BE2C (cell line): ENCODE data around the gene PGM2L1. TPM values are rescaled to one million over a fixed set of nuclear protein-coding genes. Genes with fewer than 3 reads are reported as not detected.

Experiments used
- DNase-seq: peaks from one replicate; pipeline ENCODE4 v3.0.0-alpha.2; 2020
- H3K27me3 ChIP-seq: fragments of 250-450 bp; sonication (Bioruptor Pico); 2 replicates; pipeline ENCODE4 v1.5.1; 2020; ENCODE audit warnings: mild to moderate bottlenecking
- H3K36me3 ChIP-seq: fragments of 250-450 bp; sonication (Bioruptor Pico); 2 replicates; pipeline ENCODE4 v1.5.1; 2020; ENCODE audit warnings: mild to moderate bottlenecking
- H3K4me1 ChIP-seq: fragments of 250-450 bp; sonication (Bioruptor Pico); 2 replicates; pipeline ENCODE4 v1.5.1; 2020
- H3K4me3 ChIP-seq: 2 replicates; pipeline ENCODE4 v1.5.1; 2011; ENCODE audit warnings: low read depth, low read length
- H3K9me3 ChIP-seq: fragments of 250-450 bp; sonication (Bioruptor Pico); 2 replicates; pipeline ENCODE4 v1.5.1; 2020
- polyA plus RNA-seq: library from polyadenylated mRNA; unstranded; fragments of >200 nt; gene quantifications from one replicate; pipeline ENCODE4 v1.2.1, GENCODE V29; 2012; ENCODE audit warnings: low read depth, missing spikeins; ENCODE audit not compliant: insufficient read length, insufficient read depth
- TF ChIP-seq, protein P1 (sequence below): IDR thresholded peaks from 2 replicates; pipeline ENCODE4 v1.5.1; 2012; ENCODE audit warnings: mild to moderate bottlenecking, low read depth, low read length

The PGM2L1 gene
- polyA plus RNA-seq, result 0.45 TPM

DNA sequence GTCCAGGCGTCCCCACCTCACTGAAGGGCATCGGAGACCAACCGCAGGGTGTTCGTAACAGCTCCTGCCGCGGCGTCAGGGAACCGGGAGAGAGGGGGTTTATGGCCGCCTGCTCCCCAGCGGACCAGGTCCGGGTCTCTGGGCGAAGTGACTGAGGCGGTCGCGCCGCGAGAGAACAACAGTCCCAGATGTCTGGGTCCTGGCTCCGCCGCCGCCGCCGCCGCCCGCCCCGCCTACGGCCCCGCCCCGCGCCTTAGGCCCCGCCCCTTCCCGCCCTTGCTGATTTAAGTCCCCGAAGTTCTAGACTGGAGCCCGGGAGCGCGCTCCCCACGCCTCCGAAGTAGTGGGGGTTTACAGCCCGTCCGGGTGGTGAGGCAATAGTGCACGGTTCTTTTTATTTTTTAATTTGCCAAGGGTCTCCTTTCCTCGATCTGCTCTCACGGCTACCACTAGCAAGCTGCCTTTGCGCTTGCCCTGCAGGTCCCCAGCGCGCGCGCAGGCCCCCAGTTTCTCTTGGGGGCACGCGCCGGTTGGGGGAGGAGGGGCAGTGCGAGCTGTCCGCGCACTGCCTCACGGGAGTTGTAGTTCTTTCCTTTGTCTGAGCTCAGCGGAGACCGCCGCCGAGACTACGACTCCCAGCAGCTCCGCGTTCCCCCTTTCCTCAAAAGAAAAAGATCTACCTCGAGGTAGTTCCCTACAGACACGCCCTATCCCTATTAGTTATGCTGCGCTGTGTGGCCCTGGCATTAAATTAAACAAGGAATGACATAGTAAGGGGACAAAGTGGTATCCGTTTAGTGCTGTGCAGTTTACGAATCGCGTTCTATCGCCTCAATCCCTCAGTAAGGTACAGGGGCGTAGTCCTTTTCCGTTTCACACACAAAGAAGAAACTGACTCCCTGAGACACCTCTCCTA is at the start of gene PGM2L1:
Gene PGM2L1, minus strand, starts transcription at position 190 of the 916 bp plus-strand sequence. CDS start 272 bp downstream, outside the sequence.
- no peaks in the 10 kb centered on the region for H3K9me3 ChIP-seq
- peak within 1 kb of the TSS; percentile 91 for H3K4me3 ChIP-seq
- no peaks in the 10 kb centered on the region; the same call in 1 of the 2 replicates for H3K4me1 ChIP-seq
- H3K36me3 ChIP-seq, result no peaks in the 10 kb centered on the region
- DNase-seq, result peak; percentile 95
- no peaks in the 10 kb centered on the region for H3K27me3 ChIP-seq
- TF ChIP-seq, protein P1, sequence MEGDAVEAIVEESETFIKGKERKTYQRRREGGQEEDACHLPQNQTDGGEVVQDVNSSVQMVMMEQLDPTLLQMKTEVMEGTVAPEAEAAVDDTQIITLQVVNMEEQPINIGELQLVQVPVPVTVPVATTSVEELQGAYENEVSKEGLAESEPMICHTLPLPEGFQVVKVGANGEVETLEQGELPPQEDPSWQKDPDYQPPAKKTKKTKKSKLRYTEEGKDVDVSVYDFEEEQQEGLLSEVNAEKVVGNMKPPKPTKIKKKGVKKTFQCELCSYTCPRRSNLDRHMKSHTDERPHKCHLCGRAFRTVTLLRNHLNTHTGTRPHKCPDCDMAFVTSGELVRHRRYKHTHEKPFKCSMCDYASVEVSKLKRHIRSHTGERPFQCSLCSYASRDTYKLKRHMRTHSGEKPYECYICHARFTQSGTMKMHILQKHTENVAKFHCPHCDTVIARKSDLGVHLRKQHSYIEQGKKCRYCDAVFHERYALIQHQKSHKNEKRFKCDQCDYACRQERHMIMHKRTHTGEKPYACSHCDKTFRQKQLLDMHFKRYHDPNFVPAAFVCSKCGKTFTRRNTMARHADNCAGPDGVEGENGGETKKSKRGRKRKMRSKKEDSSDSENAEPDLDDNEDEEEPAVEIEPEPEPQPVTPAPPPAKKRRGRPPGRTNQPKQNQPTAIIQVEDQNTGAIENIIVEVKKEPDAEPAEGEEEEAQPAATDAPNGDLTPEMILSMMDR, result no peak

DNA sequence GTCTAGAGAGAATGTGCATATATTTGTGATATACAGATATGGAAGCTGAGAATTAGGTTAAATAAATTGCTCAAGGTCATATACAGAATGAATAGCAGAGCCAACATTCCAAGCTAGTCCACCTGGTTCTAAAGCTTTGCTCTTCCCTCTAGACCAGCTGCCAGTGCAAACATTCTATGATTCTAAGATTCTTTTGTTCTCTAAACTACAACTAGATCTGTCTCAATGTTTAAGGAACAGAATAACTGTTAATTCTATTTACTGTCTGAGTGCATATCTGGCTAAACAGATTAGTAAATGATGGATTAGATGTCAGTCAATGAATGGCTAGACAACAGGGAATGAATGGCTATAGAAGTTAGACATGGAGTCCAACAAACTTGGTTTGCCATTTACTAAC is 49.5 kb upstream of the PGM2L1 start:
- DNase-seq, result no peak
- Histone ChIP-seq H3K27me3 (no peaks in the 10 kb centered on the region), H3K9me3 (no peaks in the 10 kb centered on the region), H3K4me3 (no peak overlapping the region), H3K4me1 (peaks cover 29% of the 10 kb centered on the region), H3K36me3 (no peaks in the 10 kb centered on the region)
- TF ChIP-seq, protein P1, result no peak

DNA sequence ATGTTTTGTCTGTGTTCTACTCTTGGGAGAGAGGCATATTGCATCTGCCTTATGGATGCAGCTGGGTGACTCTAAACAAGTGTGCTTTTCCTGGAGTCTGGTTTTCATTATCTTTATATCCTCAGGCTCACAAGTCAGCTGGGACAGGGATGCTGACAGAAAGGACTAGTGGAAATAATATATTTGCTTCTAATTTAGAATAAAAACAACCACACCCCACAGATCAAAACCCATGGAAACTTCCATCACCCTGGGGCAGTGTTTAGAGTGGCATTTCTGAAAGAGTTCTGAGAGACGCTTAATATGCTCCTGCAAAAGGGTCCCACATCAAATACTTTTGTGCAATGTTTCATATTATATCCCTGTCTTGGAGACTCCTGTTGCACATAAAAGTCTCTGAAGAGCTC is 48.3 kb upstream of the PGM2L1 start:
- Histone ChIP-seq H3K27me3 (no peaks in the 10 kb centered on the region), H3K36me3 (no peaks in the 10 kb centered on the region), H3K4me3 (no peak overlapping the region), H3K4me1 (peaks cover 29% of the 10 kb centered on the region), H3K9me3 (no peaks in the 10 kb centered on the region)
- TF ChIP-seq, protein P1, result no peak
- peak; percentile 49 for DNase-seq

DNA sequence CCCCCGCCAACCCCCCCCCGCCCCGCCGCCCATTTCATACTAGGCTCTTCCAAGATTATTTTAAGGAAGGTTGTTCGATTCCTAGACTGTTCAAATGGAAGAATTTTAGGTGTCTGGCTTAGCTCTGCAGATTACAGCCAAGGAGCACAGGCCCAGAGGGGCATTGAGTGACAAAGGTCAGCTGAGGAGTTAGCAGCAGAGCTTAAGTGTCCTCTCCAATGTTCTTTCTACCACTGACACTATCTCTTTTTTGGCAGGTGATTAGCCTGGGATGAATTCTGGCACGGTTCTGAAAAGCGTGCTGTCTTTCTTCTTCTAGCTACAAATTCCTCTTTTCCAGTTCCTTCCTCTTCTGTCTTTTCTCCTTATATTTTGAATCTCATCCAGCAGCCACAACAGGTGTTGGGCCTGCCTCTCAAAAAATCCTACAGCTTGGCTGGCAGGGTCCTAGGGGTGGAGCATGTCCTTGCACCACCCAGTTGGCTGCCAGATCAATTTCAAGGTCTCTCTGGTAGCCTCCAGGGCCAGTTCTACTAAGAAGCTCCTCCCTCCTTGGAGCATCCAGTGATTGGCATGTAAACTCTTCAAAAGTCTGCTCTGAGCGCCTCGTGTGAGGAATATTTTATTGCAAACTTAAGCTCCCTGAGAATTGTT is 46.1 kb upstream of the PGM2L1 start:
- TF ChIP-seq, protein P1, result no peak
- Histone ChIP-seq H3K4me3 (no peak overlapping the region), H3K27me3 (no peaks in the 10 kb centered on the region), H3K9me3 (no peaks in the 10 kb centered on the region), H3K36me3 (no peaks in the 10 kb centered on the region), H3K4me1 (peaks cover 29% of the 10 kb centered on the region)
- DNase-seq, result no peak

DNA sequence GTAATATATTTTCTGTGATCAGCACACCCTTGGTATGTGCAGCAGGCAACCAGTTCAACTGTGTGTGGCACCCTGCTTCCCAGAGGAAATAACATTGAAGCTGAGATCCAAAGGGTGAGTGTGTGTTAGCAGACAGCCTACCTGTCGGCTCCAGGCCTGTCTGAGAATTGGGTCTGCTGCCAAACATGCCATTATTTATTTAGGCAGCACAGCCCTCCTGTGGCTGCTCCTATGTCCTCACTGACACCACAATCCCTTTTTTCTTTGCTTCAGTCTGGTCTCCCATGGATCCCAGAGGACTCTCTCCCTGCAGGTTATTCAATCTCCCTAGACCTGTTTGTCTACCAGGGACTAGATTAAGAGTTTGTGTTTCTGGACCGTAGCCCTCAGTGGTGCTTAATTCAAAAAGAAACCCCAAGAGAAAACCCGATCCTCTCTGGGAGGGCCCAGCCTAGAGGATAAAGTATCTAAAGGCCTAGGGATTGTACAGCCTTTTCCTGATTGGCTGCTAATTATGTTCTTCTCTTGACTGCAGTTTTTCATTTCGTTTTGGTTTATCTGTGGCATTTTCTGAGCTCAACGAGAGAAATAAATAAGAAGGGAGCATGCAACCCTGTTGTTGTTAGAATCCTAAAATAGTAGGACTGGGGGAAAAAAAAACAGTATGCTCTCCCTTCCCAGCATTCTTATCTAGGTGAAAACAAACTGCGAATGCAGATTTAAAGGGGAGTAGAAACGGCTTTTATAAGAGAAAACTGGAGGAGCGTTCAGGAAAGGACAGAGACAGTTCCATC is 45.0 kb upstream of the PGM2L1 start:
- DNase-seq, result peak; percentile 58
- TF ChIP-seq, protein P1, result peak; percentile 63
- H3K9me3 ChIP-seq, result no peaks in the 10 kb centered on the region
- H3K36me3 ChIP-seq, result no peaks in the 10 kb centered on the region
- no peak overlapping the region for H3K4me3 ChIP-seq
- peaks cover 26% of the 10 kb centered on the region for H3K4me1 ChIP-seq
- H3K27me3 ChIP-seq, result no peaks in the 10 kb centered on the region
